OCI-LY1 (cell line): ENCODE results near the gene RPSA.
"Not testable (repeated sequence)": the region's sequence is repeated elsewhere in the genome, so short reads cannot be mapped to it uniquely, and the experiment has no call there.

Experiments
- H2AFZ ChIP-seq: fragments of 200-600 bp; sonication (generic), shearing (Covaris generic); 2 replicates; pipeline ENCODE4 v1.6.0; 2014; ENCODE audit warnings: antibody characterized with exemption, mild to moderate bottlenecking, low read length
- H3F3A ChIP-seq: fragments of 200-600 bp; sonication (generic), shearing (Covaris generic); 2 replicates; pipeline ENCODE4 v1.6.0; 2014; ENCODE audit warnings: mild to moderate bottlenecking, antibody characterized with exemption, low read length, moderate library complexity; ENCODE audit not compliant: insufficient read depth
- H3K27ac ChIP-seq: fragments of 200-600 bp; sonication (generic); 2 replicates; pipeline ENCODE4 v1.5.1; 2014; ENCODE audit warnings: low read length, mixed run types, mild to moderate bottlenecking, low read depth; ENCODE audit not compliant: poor library complexity, severe bottlenecking
- H3K27me3 ChIP-seq: fragments of 200-600 bp; sonication (generic); 2 replicates; pipeline ENCODE4 v1.6.0; 2014; ENCODE audit warnings: antibody characterized with exemption, mild to moderate bottlenecking, low read length, moderate library complexity; ENCODE audit not compliant: insufficient read depth
- H3K36me3 ChIP-seq: fragments of 200-600 bp; sonication (generic); 2 replicates; pipeline ENCODE4 v1.6.1; 2014; ENCODE audit warnings: mild to moderate bottlenecking, antibody characterized with exemption, low read length, moderate library complexity, mixed read lengths; ENCODE audit not compliant: insufficient read depth
- H3K4me1 ChIP-seq: fragments of 200-600 bp; sonication (generic); 2 replicates; pipeline ENCODE4 v1.5.1; 2014; ENCODE audit warnings: mild to moderate bottlenecking, low read length, moderate library complexity; ENCODE audit not compliant: insufficient read depth, severe bottlenecking
- H3K4me2 ChIP-seq: fragments of 200-600 bp; sonication (generic), shearing (Covaris generic); 2 replicates; pipeline ENCODE4 v1.6.1; 2014; ENCODE audit warnings: low read length
- H3K4me3 ChIP-seq: fragments of 200-600 bp; sonication (generic); 2 replicates; pipeline ENCODE4 v1.5.1; 2014; ENCODE audit warnings: low read length, low read depth, mild to moderate bottlenecking, mixed read lengths; ENCODE audit not compliant: poor library complexity, severe bottlenecking
- H3K79me2 ChIP-seq: fragments of 200-600 bp; shearing (Covaris generic); 2 replicates; pipeline ENCODE4 v1.6.1; 2016; ENCODE audit warnings: mixed run types, low read length, mixed read lengths; ENCODE audit not compliant: insufficient read depth
- H3K9ac ChIP-seq: fragments of 200-600 bp; sonication (generic), shearing (Covaris generic); 2 replicates; pipeline ENCODE4 v1.6.1; 2014; ENCODE audit warnings: mild to moderate bottlenecking, low read length, mixed read lengths
- H3K9me2 ChIP-seq: fragments of 200-600 bp; sonication (generic), shearing (Covaris generic); 2 replicates; pipeline ENCODE4 v1.6.1; 2014; ENCODE audit warnings: low read depth, mild to moderate bottlenecking, low read length, mixed read lengths
- H3K9me3 ChIP-seq: fragments of 200-600 bp; shearing (Covaris generic); 2 replicates; pipeline ENCODE4 v1.6.1; 2014; ENCODE audit warnings: low read length, mixed read lengths
- H4K20me1 ChIP-seq: fragments of 200-600 bp; sonication (generic), shearing (Covaris generic); 2 replicates; pipeline ENCODE4 v1.6.0; 2016; ENCODE audit warnings: mild to moderate bottlenecking, low read length; ENCODE audit not compliant: insufficient read depth
- EZH2 ChIP-seq: fragments of 200-600 bp; sonication (generic), shearing (Covaris generic); IDR thresholded peaks from 2 replicates; pipeline ENCODE4 v1.8.0; 2017; ENCODE audit warnings: borderline replicate concordance, mixed run types, mild to moderate bottlenecking, antibody characterized with exemption, low read length, moderate library complexity, mixed read lengths
- TF ChIP-seq, protein P1 (sequence below): fragments of 200-600 bp; sonication (generic), shearing (Covaris generic); IDR thresholded peaks from 2 replicates; pipeline ENCODE4 v1.5.1; 2017; ENCODE audit warnings: mild to moderate bottlenecking, antibody characterized with exemption, low read length, moderate library complexity, mixed read lengths

Gene RPSA

DNA sequence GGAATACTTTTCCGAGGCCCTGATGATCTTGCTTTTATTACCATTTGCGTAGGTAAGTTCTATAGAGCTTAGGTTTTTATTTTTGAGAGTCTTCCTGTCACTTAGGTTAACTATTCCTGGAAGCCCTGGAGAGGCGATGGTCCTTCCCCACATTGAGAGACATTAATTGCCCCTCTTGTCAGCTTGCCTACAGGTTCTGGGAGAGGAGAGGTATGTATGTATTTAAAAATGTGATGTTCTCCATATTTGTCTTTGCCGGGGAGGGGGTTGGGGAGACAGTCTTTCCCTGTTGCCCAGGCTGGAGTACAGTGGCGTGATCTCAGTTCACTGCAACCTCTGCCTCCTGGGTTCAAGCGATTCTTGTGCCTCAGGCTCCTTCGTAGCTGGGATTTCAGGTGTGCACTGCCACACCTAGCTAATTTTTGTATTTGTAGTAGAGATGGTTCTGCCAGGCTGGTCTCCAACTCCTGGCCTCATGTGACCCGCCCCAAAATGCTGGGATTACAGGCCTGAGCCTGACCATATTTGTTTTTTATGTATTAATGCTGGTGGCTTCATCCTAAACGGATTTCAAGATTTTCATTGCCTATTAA is 6.2 kb downstream of the RPSA start:
- Histone ChIP-seq H3K9me2 (no peaks in the 10 kb centered on the region), H3F3A (peaks cover 4% of the 10 kb centered on the region; the same call in 1 of the 2 replicates), H3K4me2 (no peak overlapping the region), H3K27me3 (no peaks in the 10 kb centered on the region), H4K20me1 (0 out of 2 replicates have a peak, but pooled peaks cover 3% of the 10 kb centered on the region), H3K9me3 (no peaks in the 10 kb centered on the region), H3K36me3 (peaks cover 71% of the 10 kb centered on the region), H3K4me1 (peaks cover 26% of the 10 kb centered on the region), H3K79me2 (peaks cover 8% of the 10 kb centered on the region), H3K4me3 (no peak overlapping the region), H3K27ac (no peak overlapping the region), H3K9ac (no peak overlapping the region), H2AFZ (no peak overlapping the region)
- no peak for TF ChIP-seq EZH2
- TF ChIP-seq, protein P1, sequence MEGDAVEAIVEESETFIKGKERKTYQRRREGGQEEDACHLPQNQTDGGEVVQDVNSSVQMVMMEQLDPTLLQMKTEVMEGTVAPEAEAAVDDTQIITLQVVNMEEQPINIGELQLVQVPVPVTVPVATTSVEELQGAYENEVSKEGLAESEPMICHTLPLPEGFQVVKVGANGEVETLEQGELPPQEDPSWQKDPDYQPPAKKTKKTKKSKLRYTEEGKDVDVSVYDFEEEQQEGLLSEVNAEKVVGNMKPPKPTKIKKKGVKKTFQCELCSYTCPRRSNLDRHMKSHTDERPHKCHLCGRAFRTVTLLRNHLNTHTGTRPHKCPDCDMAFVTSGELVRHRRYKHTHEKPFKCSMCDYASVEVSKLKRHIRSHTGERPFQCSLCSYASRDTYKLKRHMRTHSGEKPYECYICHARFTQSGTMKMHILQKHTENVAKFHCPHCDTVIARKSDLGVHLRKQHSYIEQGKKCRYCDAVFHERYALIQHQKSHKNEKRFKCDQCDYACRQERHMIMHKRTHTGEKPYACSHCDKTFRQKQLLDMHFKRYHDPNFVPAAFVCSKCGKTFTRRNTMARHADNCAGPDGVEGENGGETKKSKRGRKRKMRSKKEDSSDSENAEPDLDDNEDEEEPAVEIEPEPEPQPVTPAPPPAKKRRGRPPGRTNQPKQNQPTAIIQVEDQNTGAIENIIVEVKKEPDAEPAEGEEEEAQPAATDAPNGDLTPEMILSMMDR = no peak

DNA sequence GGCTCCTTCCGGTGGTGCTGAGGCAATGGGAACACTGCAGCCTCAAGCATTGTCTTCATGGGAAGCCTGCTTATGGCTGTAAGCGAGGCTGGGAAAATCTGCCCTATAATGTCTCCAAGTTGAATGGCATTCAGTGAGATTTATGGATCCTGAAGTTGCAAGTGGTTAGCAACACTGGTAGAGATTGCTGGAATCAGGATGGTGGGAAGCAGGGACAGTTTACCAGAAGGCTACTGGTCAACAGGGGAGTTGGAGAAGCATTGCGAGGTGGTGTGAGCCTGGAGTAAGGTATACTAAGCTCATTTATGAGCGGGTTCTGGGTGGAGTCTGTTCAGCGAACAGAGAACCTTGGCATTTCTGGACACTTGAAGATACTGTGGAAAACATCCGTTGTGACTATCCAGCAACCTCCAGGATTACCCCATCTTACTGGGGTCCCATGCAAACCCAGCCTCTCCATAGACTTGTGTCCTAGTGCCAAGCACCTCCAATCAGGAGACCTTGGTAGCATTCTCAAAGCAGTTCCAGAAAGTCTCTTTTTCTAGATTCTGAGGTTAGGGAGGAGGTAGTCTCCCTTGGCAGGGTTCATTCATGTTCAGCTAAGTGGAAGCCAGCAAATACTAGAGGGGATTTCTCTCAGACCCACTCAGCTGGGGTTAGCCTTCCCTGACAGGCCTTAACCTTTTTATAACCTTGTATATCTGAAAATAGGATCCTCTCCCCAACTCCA is 7.3 kb downstream of the RPSA start:
- Histone ChIP-seq H3K4me1 (peaks cover 16% of the 10 kb centered on the region), H3K27me3 (no peaks in the 10 kb centered on the region), H3K9me3 (no peaks in the 10 kb centered on the region), H3K36me3 (peaks cover 60% of the 10 kb centered on the region), H3K79me2 (no peaks in the 10 kb centered on the region), H3K4me3 (no peak overlapping the region), H3F3A (peaks cover 4% of the 10 kb centered on the region; the same call in 1 of the 2 replicates), H2AFZ (no peak overlapping the region), H3K9me2 (no peaks in the 10 kb centered on the region), H4K20me1 (no peaks in the 10 kb centered on the region), H3K27ac (peak overlapping the region; percentile 28), H3K9ac (no peak overlapping the region), H3K4me2 (no peak overlapping the region)
- no peak for TF ChIP-seq EZH2
- TF ChIP-seq, protein P1 = no peak

DNA sequence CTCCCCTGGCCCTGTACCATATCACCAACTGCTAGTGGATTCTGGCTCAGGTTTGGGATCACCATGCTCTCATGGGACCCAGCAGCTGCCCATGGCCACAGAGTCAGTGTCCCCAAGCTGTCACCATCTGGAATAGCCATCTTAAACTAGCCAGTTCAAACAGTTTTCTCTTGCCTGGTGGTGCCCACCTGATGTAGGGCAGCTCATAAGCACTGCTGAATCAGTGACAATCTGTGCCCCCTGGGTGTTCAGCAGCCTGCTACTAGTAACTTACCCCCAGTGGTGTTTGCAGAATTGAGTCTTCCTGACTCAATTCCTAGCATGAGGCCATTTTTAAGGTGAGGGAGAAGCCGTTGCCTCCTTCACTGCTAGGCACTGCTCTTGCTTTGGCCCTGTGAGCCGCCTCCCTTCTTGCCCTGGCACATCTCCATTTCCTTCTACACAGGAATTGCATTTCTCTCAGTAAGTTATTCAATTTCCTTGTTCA is 7.9 kb downstream of the RPSA start:
- TF ChIP-seq EZH2 = no peak
- TF ChIP-seq, protein P1 = no peak
- Histone ChIP-seq H3K36me3 (peaks cover 54% of the 10 kb centered on the region), H3K9ac (no peak overlapping the region), H3K4me1 (peaks cover 9% of the 10 kb centered on the region), H3K9me3 (no peaks in the 10 kb centered on the region), H3K4me3 (no peak overlapping the region), H3K4me2 (no peak overlapping the region), H3K27me3 (no peaks in the 10 kb centered on the region), H3K27ac (peak overlapping the region; percentile 28), H3K9me2 (no peaks in the 10 kb centered on the region), H4K20me1 (no peaks in the 10 kb centered on the region), H3K79me2 (no peaks in the 10 kb centered on the region), H3F3A (peaks cover 4% of the 10 kb centered on the region; the same call in 1 of the 2 replicates), H2AFZ (no peak overlapping the region)

DNA sequence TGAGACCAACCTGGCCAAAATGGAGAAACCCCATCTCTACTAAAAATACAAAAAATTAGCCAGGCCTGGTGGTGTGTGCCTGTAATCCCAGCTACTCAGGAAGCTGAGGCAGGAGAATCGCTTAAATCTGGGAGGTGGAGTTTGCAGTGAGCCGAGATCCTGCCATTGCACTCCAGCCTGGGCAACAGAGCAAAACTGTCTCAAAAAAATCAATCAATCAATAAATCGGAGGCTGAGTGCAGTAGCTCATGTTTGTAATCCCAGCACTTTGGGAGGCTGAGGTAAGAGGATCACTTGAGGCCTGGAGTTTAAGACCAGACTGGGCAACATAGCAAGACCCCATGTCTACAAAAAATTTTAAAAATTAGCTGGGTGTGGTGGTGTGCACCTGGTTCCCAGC is 8.8 kb downstream of the RPSA start:
- not testable (repeated sequence) for H3K9me2 ChIP-seq, H3K27me3 ChIP-seq, H3K4me2 ChIP-seq, H3K4me3 ChIP-seq, H3K79me2 ChIP-seq, H4K20me1 ChIP-seq, H3F3A ChIP-seq, H3K9ac ChIP-seq, H2AFZ ChIP-seq, H3K4me1 ChIP-seq, H3K9me3 ChIP-seq, H3K27ac ChIP-seq
- peaks cover 45% of the 10 kb centered on the region for H3K36me3 ChIP-seq
